Measurements from ENCODE around the gene SCN9A. TPM values are rescaled to one million over a fixed set of nuclear protein-coding genes. Genes with fewer than 3 reads are reported as not detected.

The SCN9A gene
- total RNA-seq, 1 experiment from 2014 or later: 1.3 TPM

GRCh38 chr2:166375195-166375735 lies 479 bp downstream of the SCN9A start:
- Histone ChIP-seq H3K79me2 (ENCODE audit: insufficient read depth, low read length) (no peaks in the 10 kb centered on the region), H3K9me3 (ENCODE audit: control insufficient read depth, low read depth, low read length) (no peaks in the 10 kb centered on the region), H4K8ac (replicated peaks; ENCODE audit: insufficient read length, low read depth, low read length) (no peak overlapping the region), H3K27me3 (ENCODE audit: insufficient read depth, low read length) (no peaks in the 10 kb centered on the region), H3K9ac (ENCODE audit: extremely low read depth, insufficient read length, low read length) (peak overlapping the region; percentile 8), H4K91ac (ENCODE audit: insufficient read length, low read depth, low read length) (no peak overlapping the region), H2AFZ (ENCODE audit: low read length) (peak overlapping the region; percentile 26), H3K4ac (ENCODE audit: low read depth, low read length) (no peak overlapping the region), H2BK20ac (ENCODE audit: low read depth, low read length, poor library complexity, severe bottlenecking) (no peak overlapping the region), H3K4me2 (ENCODE audit: insufficient read depth, insufficient read length, low read length) (peak overlapping the region; percentile 90), H4K20me1 (ENCODE audit: control insufficient read depth, insufficient read depth, insufficient read length) (no peaks in the 10 kb centered on the region), H3K23me2 (ENCODE audit: insufficient read length, low read depth, low read length, poor library complexity, severe bottlenecking) (peaks cover 11% of the 10 kb centered on the region), H2BK12ac (ENCODE audit: insufficient read length, low read depth, low read length) (no peak overlapping the region), H3K79me1 (ENCODE audit: insufficient read depth, low read depth, low read length, poor library complexity, severe bottlenecking) (no peaks in the 10 kb centered on the region), H2BK15ac (ENCODE audit: low read depth, low read length) (no peak overlapping the region), H3K27ac (ENCODE audit: insufficient read length, low read depth, low read length) (no peak overlapping the region), H3T11ph (ENCODE audit: low read length) (no peak overlapping the region), H3K18ac (ENCODE audit: insufficient read length, low read depth, low read length) (no peak overlapping the region), H3K56ac (ENCODE audit: insufficient read length, low read depth, low read length) (no peak overlapping the region), H4K5ac (ENCODE audit: insufficient read length, low read depth, low read length) (no peak overlapping the region), H2BK120ac (ENCODE audit: low read depth, low read length, poor library complexity, severe bottlenecking) (no peak overlapping the region), H2AK5ac (ENCODE audit: insufficient read length, low read length) (no peak overlapping the region), H3K23ac (ENCODE audit: insufficient read length, low read depth, low read length) (no peak overlapping the region), H2BK5ac (ENCODE audit: insufficient read length, low read length) (no peak overlapping the region), H3K14ac (ENCODE audit: insufficient read depth, low read length) (no peak overlapping the region), H3K4me1 (ENCODE audit: insufficient read depth, low read length) (peaks cover 6% of the 10 kb centered on the region; the same call in 1 of the 2 replicates)
- Mint-ChIP-seq H3K27ac (peak overlapping the region in 2 of 3 experiments; percentile 44 to 65; a peak in 1 of 7 replicates), H3K27me3 (ENCODE audit: low read depth) (peaks cover 29% of the 10 kb centered on the region), H3K36me3 (ENCODE audit: insufficient read depth in 1 of 3, low read depth in 3 of 3) (no peaks in the 10 kb centered on the region), H3K9me3 (no peaks in the 10 kb centered on the region; a peak in 1 of 5 replicates), H3K4me1 (peaks cover 30 to 40% of the 10 kb centered on the region in 2 experiments), H3K4me3 (peak overlapping the region; percentile 91 to 93)
- no CpG with 5 or more reads among the region's 17 CpGs for WGBS (ENCODE audit: extremely low coverage, insufficient read length, low lambda C conversion rate)
- TF ChIP-seq CTCF (conservative IDR thresholded peaks at IDR 0.05): no peak
- DNase-seq: no peak

Data from H9 (cell line).